Body of pancreas (tissue), 4 donors: ENCODE results near the gene NDUFB4.

Source experiments
- POLR2A ChIP-seq, 3 donors: fragments of 450-650 bp; IDR thresholded peaks; one replicate each; pipeline ENCODE4 v1.6.1; 2016; ENCODE audit warnings: antibody characterized with exemption in 3 of 3, mild to moderate bottlenecking in 2 of 3
- TF ChIP-seq, protein P1 (sequence below), 7 experiments: fragments of 450-650 bp in 4 of 7; fragments of 200-600 bp in 3 of 7; sonication (generic) in 3 of 7; IDR thresholded peaks; one replicate each; pipeline ENCODE4 v1.5.1; 2016 to 2019; ENCODE audit warnings: antibody characterized with exemption in 7 of 7

DNA sequence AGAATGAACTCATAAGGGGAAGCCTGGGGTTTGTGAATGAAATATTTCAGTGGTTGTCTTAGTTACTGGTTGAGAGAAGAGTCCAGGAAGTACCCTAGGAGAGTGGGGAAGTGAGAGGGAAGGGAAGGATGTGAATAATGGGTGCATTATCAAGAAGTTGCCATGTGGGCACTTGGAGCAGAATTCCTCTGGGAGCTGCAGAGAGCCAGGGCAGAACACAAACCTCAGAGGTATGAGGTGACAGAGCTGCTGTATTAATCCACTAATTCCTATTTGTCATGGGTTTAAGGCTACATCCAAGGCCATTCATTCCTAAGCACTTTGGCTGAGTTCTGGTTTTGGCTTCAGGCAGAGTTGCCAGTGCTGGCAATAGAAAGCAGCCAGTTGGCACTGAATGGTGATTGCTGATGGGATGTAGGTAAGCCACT is 29.0 kb downstream of the NDUFB4 start:
- TF ChIP-seq, protein P1, sequence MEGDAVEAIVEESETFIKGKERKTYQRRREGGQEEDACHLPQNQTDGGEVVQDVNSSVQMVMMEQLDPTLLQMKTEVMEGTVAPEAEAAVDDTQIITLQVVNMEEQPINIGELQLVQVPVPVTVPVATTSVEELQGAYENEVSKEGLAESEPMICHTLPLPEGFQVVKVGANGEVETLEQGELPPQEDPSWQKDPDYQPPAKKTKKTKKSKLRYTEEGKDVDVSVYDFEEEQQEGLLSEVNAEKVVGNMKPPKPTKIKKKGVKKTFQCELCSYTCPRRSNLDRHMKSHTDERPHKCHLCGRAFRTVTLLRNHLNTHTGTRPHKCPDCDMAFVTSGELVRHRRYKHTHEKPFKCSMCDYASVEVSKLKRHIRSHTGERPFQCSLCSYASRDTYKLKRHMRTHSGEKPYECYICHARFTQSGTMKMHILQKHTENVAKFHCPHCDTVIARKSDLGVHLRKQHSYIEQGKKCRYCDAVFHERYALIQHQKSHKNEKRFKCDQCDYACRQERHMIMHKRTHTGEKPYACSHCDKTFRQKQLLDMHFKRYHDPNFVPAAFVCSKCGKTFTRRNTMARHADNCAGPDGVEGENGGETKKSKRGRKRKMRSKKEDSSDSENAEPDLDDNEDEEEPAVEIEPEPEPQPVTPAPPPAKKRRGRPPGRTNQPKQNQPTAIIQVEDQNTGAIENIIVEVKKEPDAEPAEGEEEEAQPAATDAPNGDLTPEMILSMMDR (IDR thresholded peaks at IDR 0.05) = no peak
- no peak for TF ChIP-seq POLR2A (IDR thresholded peaks at IDR 0.05)
